Measurements from ENCODE around the gene STXBP3. TPM values are rescaled to one million over a fixed set of nuclear protein-coding genes. Genes with fewer than 3 reads are reported as not detected.

STXBP3 gene
- total and polyA plus RNA-seq, 2 of the 8 experiments (the other 6 are each of a cell fraction or from before 2014, with no cell fraction given), result 6.0 to 38.5 TPM

GRCh38 chr1:108701176-108701849, 45.2 kb upstream of the STXBP3 start:
- Histone ChIP-seq H3K23me2 (ENCODE audit: low read depth, low read length) (no peaks in the 10 kb centered on the region), H3K4me1 (replicated peaks in 1 of 4; ENCODE audit: control insufficient read depth in 3 of 4, insufficient read depth in 4 of 4, low read length in 3 of 4) (no peaks in the 10 kb centered on the region), H2BK15ac (ENCODE audit: low read length) (no peak overlapping the region), H3K9me3 (ENCODE audit: insufficient read depth in 2 of 2, low read depth in 1 of 2, low read length in 1 of 2) (no peaks in the 10 kb centered on the region), H3K18ac (ENCODE audit: extremely low read depth, low read length) (no peak overlapping the region), H4K91ac (replicated peaks; ENCODE audit: insufficient read length, low read length) (no peak overlapping the region), H4K20me1 (replicated peaks in 1 of 2; ENCODE audit: control insufficient read depth in 1 of 2, insufficient read depth in 2 of 2, low read length in 2 of 2) (peaks cover 2 to 4% of the 10 kb centered on the region in 2 experiments), H3K23ac (ENCODE audit: insufficient read length) (no peak overlapping the region), H2AFZ (ENCODE audit: low read length) (no peak overlapping the region), H2AK5ac (ENCODE audit: low read depth, low read length) (no peak overlapping the region), H3K9ac (replicated peaks in 1 of 4; ENCODE audit: extremely low read depth in 1 of 4, low read depth in 3 of 4, low read length in 3 of 4) (no peak overlapping the region), H2BK120ac (replicated peaks; ENCODE audit: low read depth, low read length) (no peak overlapping the region), H4K5ac (ENCODE audit: insufficient read length, low read depth, low read length) (no peak overlapping the region), H2BK12ac (ENCODE audit: low read depth, low read length) (no peak overlapping the region), H3K36me3 (ENCODE audit: control insufficient read depth in 2 of 4, insufficient read depth in 4 of 4, low read length in 3 of 4) (peaks cover 15 to 56% (median 43%) of the 10 kb centered on the region in 4 experiments), H3K4ac (replicated peaks; ENCODE audit: insufficient read length, low read depth, low read length) (no peak overlapping the region), H3K14ac (ENCODE audit: insufficient read length) (no peak overlapping the region), H3K4me3 (ENCODE audit: extremely low read depth in 1 of 4, insufficient read depth in 2 of 4, low read depth in 3 of 4, low read length in 4 of 4) (no peak overlapping the region), H3K4me2 (ENCODE audit: insufficient read depth in 1 of 2, low read depth in 2 of 2, low read length in 2 of 2) (no peak overlapping the region), H3K79me1 (ENCODE audit: low read depth, low read length) (no peaks in the 10 kb centered on the region; the same call in 1 of the 2 replicates), H3K56ac (replicated peaks; ENCODE audit: insufficient read length, low read depth, low read length) (no peak overlapping the region), H3K27me3 (replicated peaks in 1 of 4; ENCODE audit: control insufficient read depth in 3 of 4, extremely low read depth in 1 of 4, insufficient read depth in 3 of 4, low read length in 3 of 4) (no peaks in the 10 kb centered on the region), H3K79me2 (ENCODE audit: control insufficient read depth in 1 of 2, insufficient read depth in 2 of 2, low read length in 2 of 2) (peaks cover 0 to 15% of the 10 kb centered on the region in 2 experiments; a peak in 2 of 4 replicates), H2BK20ac (ENCODE audit: low read length) (no peak overlapping the region), H3K27ac (ENCODE audit: low read depth, low read length) (no peak overlapping the region), H4K8ac (ENCODE audit: extremely low read depth, insufficient read depth, low read length) (no peak overlapping the region), H2BK5ac (ENCODE audit: low read depth, low read length) (no peak overlapping the region)
- 91% methylated on average over 5 of the region's 5 CpGs; no CpG with 5 or more reads in 1 of the 2 experiments for WGBS, 2 experiments (ENCODE audit: extremely low coverage in 1 of 2, insufficient coverage in 1 of 2, insufficient read length in 1 of 2, insufficient replicate concordance in 2 of 2, low coverage in 1 of 2, low lambda C conversion rate in 2 of 2, missing lambda C conversion rate in 1 of 2)
- TF ChIP-seq MAFK (IDR thresholded peaks at IDR 0.05; ENCODE audit: low read depth, low read length) (no peak), POLR2A (IDR thresholded peaks at IDR 0.05; ENCODE audit: control extremely low read depth in 1 of 2, low read depth in 2 of 2, low read length in 2 of 2) (peak in 1 of 2 experiments; percentile 37; a peak in 1 of 3 replicates), POLR2AphosphoS5 (IDR thresholded peaks at IDR 0.05; ENCODE audit: low read depth, low read length) (0 out of 2 replicates have a peak, but pooled peaks have one; percentile 58), CREB1 (IDR thresholded peaks at IDR 0.05) (no peak)
- ChIA-PET POLR2A (ENCODE audit: partially characterized antibody) (interaction anchor here (1.0 to 5.4 kb wide), 5 partner anchors 8 to 20 kb away, joined by 4 to 79 read pairs (median 4); partner anchors contain the start of gene PRPF38B), CTCF (ENCODE audit: partially characterized antibody) (no interaction called here)
- no peak for DNase-seq (ENCODE audit: low read depth in 1 of 2, low spot score in 2 of 2)
- no peak for FAIRE-seq
